SK-N-SH (cell line): Measurements from ENCODE around the gene PPP4C. TPM values are rescaled to one million over a fixed set of nuclear protein-coding genes. Genes with fewer than 3 reads are reported as not detected.

Experiments used
- CTCF ChIA-PET: fragments of 300-600, 350-600 bp; formaldehyde crosslinking; extraction: SDS; loops from one replicate; lab custom pipeline; 2021; lab: Yijun Ruan, JAX
- POLR2A ChIA-PET: fragments of 350-600 bp; sonication (Branson Sonifier 250); formaldehyde crosslinking; extraction: SDS; loops from one replicate; lab custom pipeline; 2020; ENCODE audit warnings: antibody characterized with exemption, inconsistent platforms; lab: Yijun Ruan, JAX
- DNase-seq: peaks from one replicate; pipeline ENCODE4 v3.0.0; 2012
- H2AFZ ChIP-seq: fragments of 200-600 bp; sonication (generic); 2 replicates; pipeline ENCODE4 v1.8.1; 2016; ENCODE audit warnings: antibody characterized with exemption, mild to moderate bottlenecking, low read depth
- H3F3A ChIP-seq: fragments of 200-600 bp; sonication (generic); replicated peaks from 2 replicates; pipeline ENCODE3; 2016; ENCODE audit warnings: antibody characterized with exemption, mild to moderate bottlenecking; ENCODE audit not compliant: insufficient read depth
- H3K27ac ChIP-seq, 2 experiments: fragments of 200-500 bp in 1 of 2; fragments of 200-600 bp in 1 of 2; sonication (Bioruptor generic) in 1 of 2; sonication (generic), shearing (Covaris generic) in 1 of 2; 2 replicates each; pipeline versions ENCODE4 v1.5.1 to v1.6.1; 2014 to 2016; ENCODE audit warnings: low read depth in 2 of 2, inconsistent platforms in 1 of 2, low read length in 1 of 2, mild to moderate bottlenecking in 1 of 2, mixed read lengths in 1 of 2
- H3K27me3 ChIP-seq: fragments of 200-600 bp; sonication (generic), shearing (Covaris generic); 2 replicates; pipeline ENCODE4 v1.6.1; 2016; ENCODE audit warnings: mixed run types; ENCODE audit not compliant: insufficient read depth
- H3K36me3 ChIP-seq, 2 experiments: fragments of 200-500 bp in 1 of 2; fragments of 200-600 bp in 1 of 2; sonication (Bioruptor generic) in 1 of 2; sonication (generic) in 1 of 2; replicated peaks in 1 of 2; 2 replicates each; pipeline versions ENCODE3 to v1.5.1; 2014 to 2016; ENCODE audit warnings: low read length in 1 of 2, mild to moderate bottlenecking in 1 of 2; ENCODE audit not compliant: insufficient read depth in 2 of 2, control insufficient read depth in 1 of 2
- H3K4me1 ChIP-seq, 2 experiments: fragments of 200-500 bp in 1 of 2; fragments of 200-600 bp in 1 of 2; sonication (Bioruptor generic) in 1 of 2; sonication (generic), shearing (Covaris generic) in 1 of 2; 2 replicates each; pipeline versions ENCODE4 v1.5.1 to v1.6.1; 2014 to 2016; ENCODE audit warnings: low read depth in 1 of 2, low read length in 1 of 2, mixed run types in 1 of 2; ENCODE audit not compliant: insufficient read depth in 2 of 2, control insufficient read depth in 1 of 2
- H3K4me2 ChIP-seq: fragments of 200-600 bp; sonication (generic), shearing (Covaris generic); 2 replicates; pipeline ENCODE4 v1.6.1; 2017; ENCODE audit warnings: mixed run types
- H3K4me3 ChIP-seq, 2 experiments: fragments of 200-500 bp in 1 of 2; fragments of 200-600 bp in 1 of 2; sonication (Bioruptor generic) in 1 of 2; sonication (generic), shearing (Covaris generic) in 1 of 2; 2 replicates each; pipeline versions ENCODE4 v1.5.1 to v1.8.1; 2014 to 2016; ENCODE audit warnings: low read depth in 2 of 2, inconsistent platforms in 1 of 2, low read length in 1 of 2, mild to moderate bottlenecking in 1 of 2, mixed read lengths in 1 of 2, moderate library complexity in 1 of 2
- H3K79me2 ChIP-seq: fragments of 200-600 bp; sonication (generic); 2 replicates; pipeline ENCODE4 v1.8.1; 2017; ENCODE audit warnings: mild to moderate bottlenecking; ENCODE audit not compliant: insufficient read depth
- H3K9ac ChIP-seq: fragments of 200-600 bp; sonication (generic); 2 replicates; pipeline ENCODE4 v1.6.1; 2017; ENCODE audit warnings: mixed run types
- H3K9me2 ChIP-seq: fragments of 200-600 bp; sonication (generic); 2 replicates; pipeline ENCODE4 v1.6.1; 2017; ENCODE audit warnings: mixed run types
- H3K9me3 ChIP-seq: fragments of 200-600 bp; sonication (generic); 2 replicates; pipeline ENCODE4 v1.6.1; 2017; ENCODE audit warnings: mixed run types, mild to moderate bottlenecking, moderate library complexity
- H4K20me1 ChIP-seq: fragments of 200-600 bp; sonication (generic); 2 replicates; pipeline ENCODE4 v1.6.1; 2017; ENCODE audit warnings: mild to moderate bottlenecking, mixed run types; ENCODE audit not compliant: insufficient read depth
- CTCF ChIP-seq: fragments of 200-600 bp; sonication (generic); IDR thresholded peaks from 2 replicates; pipeline ENCODE4 v1.6.1; 2017; ENCODE audit warnings: antibody characterized with exemption, mild to moderate bottlenecking, moderate library complexity
- FOXJ3 ChIP-seq: sonication (generic); formaldehyde crosslinking; IDR thresholded peaks from 2 replicates; pipeline ENCODE4 v1.5.1; 2020; ENCODE audit warnings: mild to moderate bottlenecking, missing genetic modification reagents
- POLR2AphosphoS5 ChIP-seq: IDR thresholded peaks from 2 replicates; pipeline ENCODE4 v1.6.1; 2012; ENCODE audit warnings: low read depth, low read length
- RCOR1 ChIP-seq: fragments of 150-350 bp; IDR thresholded peaks from 2 replicates; pipeline ENCODE4 v1.6.1; 2017; ENCODE audit warnings: antibody characterized with exemption, low read length
- REST ChIP-seq: IDR thresholded peaks from 2 replicates; pipeline ENCODE4 v1.6.1; 2012; ENCODE audit warnings: mild to moderate bottlenecking, low read depth, low read length, moderate library complexity
- TCF12 ChIP-seq: IDR thresholded peaks from 2 replicates; pipeline ENCODE4 v1.4.0; 2012
- WGBS: methylation state at CpG from one replicate; pipeline ENCODE4 v1.1.6; 2017; ENCODE audit warnings: low lambda C conversion rate; 5-methylcytosine and 5-hydroxymethylcytosine counted together
- polyA plus RNA-seq, 3 experiments: library from polyadenylated mRNA; depleted of rRNA; stranded (reverse); fragments of >200 nt; gene quantifications; 2 replicates each; pipeline ENCODE4 v1.2.3, GENCODE V29; 2012
- TF ChIP-seq, protein P1 (sequence below): IDR thresholded peaks from 2 replicates; pipeline ENCODE4; 2012

PPP4C gene
- polyA plus RNA-seq, 1 of the 3 experiments (the other 2 are of a cell fraction) = 339 TPM

DNA sequence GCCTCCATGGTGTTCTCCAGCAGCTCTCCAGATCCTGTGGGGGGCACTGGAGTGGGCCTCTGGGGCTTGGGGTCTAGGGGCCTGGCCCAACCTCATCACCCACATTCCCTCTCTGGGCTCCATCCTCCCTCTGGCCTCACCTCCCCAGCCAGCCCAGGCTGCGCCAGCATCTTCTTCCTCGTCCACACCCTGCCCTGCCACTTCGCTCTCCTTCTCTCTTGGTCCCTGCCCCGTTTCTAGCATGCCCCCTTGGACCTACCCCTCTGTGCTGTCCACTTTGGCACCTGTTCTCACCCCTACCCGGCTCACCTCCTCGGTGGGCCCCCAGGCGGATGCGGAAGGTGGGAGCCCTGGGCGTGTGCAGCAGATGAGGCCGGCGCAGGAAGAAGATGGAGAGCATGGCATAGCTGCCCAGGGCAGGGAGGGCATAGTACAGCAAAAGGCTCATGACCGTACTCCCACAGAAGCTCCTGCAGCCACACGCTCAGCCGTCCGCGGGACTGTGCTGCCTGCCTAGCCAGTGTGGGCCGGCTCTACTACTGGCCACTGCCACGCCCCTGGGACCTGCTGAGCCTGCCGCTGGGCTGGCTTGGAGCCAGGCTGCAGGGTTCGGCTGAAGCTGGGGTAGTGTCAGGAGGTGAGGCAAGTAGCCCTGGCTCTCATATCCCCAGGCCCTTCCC, 37.4 kb downstream of the PPP4C start, which contains the start of gene GDPD3:
Gene GDPD3, minus strand, starts transcription at position 507 of the 680 bp plus-strand sequence. Its CDS starts 59 bp downstream, at position 448.
- H3K4me3 ChIP-seq = no peak within 1 kb of the TSS
- DNase-seq = no peak
- no peak within 1 kb of the TSS for H3K27ac ChIP-seq
- H3K79me2 ChIP-seq = no peaks in the 10 kb centered on the region
- no peaks in the 10 kb centered on the region for H3K9me3 ChIP-seq
- TF ChIP-seq POLR2AphosphoS5 (no peak), RCOR1 (no peak), CTCF (no peak), TCF12 (no peak), REST (no peak)
- TF ChIP-seq, protein P1, sequence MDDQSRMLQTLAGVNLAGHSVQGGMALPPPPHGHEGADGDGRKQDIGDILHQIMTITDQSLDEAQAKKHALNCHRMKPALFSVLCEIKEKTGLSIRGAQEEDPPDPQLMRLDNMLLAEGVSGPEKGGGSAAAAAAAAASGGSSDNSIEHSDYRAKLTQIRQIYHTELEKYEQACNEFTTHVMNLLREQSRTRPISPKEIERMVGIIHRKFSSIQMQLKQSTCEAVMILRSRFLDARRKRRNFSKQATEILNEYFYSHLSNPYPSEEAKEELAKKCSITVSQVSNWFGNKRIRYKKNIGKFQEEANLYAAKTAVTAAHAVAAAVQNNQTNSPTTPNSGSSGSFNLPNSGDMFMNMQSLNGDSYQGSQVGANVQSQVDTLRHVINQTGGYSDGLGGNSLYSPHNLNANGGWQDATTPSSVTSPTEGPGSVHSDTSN = no peak
- no peak within 1 kb of the TSS for H3K9ac ChIP-seq
- 87% methylated on average over 17 of the region's 20 CpGs for WGBS
- H3K36me3 ChIP-seq = peaks cover 3 to 6% of the 10 kb centered on the region in 2 experiments
- peaks cover 2% of the 10 kb centered on the region for H3F3A ChIP-seq
- ChIA-PET CTCF (interaction anchor here (0.6 to 6.1 kb wide), 14 partner anchors 8 to 71 kb away, joined by 3 to 49 read pairs (median 6); partner anchors contain the start of genes ALDOA, MAPK3, TBX6 and YPEL3), POLR2A (no interaction called here)
- H3K27me3 ChIP-seq = no peaks in the 10 kb centered on the region
- H4K20me1 ChIP-seq = no peaks in the 10 kb centered on the region
- no peak within 1 kb of the TSS for H2AFZ ChIP-seq
- H3K4me2 ChIP-seq = no peak within 1 kb of the TSS
- H3K4me1 ChIP-seq = peaks cover 5 to 6% of the 10 kb centered on the region in 2 experiments; a peak in 1 of 4 replicates
- no peaks in the 10 kb centered on the region for H3K9me2 ChIP-seq

DNA sequence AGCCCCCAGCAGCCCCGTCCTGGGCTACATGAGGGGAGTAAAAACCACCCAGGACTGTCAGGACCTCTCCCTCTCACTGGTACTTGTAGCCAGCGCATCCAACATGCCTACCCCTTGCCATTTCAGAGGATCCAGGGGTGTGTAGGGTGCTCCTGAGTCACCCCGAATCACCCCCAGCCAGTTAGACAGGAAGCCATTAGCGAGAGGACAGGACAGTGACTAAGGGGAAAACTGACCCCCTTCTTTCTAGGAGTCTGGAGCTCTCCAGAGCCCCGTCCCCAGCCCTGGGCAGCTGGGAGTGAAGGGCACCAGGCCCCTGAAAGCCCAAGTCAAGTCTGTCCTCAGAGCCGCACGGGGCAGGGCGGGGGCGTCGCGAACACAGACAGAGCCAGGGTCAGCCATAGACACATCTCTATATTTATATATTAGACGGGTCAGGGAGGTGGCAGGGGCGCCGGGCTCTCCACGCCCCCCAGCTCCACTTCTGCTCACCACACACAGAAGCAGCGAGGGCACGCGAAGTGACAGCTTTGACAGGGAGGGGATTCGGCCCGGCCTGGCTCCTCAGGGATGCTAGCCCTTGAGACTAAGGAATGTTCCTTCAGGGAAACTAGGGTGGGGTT, 38.0 kb downstream of the PPP4C start:
- H3K9me2 ChIP-seq = no peaks in the 10 kb centered on the region
- POLR2A ChIA-PET = no interaction called here
- no peak overlapping the region for H3K9ac ChIP-seq
- H3K4me3 ChIP-seq = no peak overlapping the region
- no peaks in the 10 kb centered on the region for H3K27me3 ChIP-seq
- H2AFZ ChIP-seq = no peak overlapping the region
- DNase-seq = no peak
- no peak for TF ChIP-seq FOXJ3 (CRISPR knock-in tag)
- TF ChIP-seq, all 33 proteins: peak for 0
- Histone ChIP-seq H3K79me2 (no peaks in the 10 kb centered on the region), H3K27ac (no peak overlapping the region), H3K4me1 (peaks cover 5 to 6% of the 10 kb centered on the region in 2 experiments; a peak in 1 of 4 replicates), H3K9me3 (no peaks in the 10 kb centered on the region), H3K36me3 (peaks cover 3 to 6% of the 10 kb centered on the region in 2 experiments), H3F3A (peaks cover 2% of the 10 kb centered on the region), H4K20me1 (no peaks in the 10 kb centered on the region), H3K4me2 (no peak overlapping the region)
- WGBS = 87% methylated on average over 18 of the region's 20 CpGs
- CTCF ChIA-PET = interaction anchor here (1.0 to 6.1 kb wide), 9 partner anchors 8 to 62 kb away, joined by 3 to 49 read pairs (median 10); partner anchors contain the start of genes ALDOA, TBX6 and YPEL3
